ENCODE results near the gene CGRRF1.

Gene CGRRF1

DNA sequence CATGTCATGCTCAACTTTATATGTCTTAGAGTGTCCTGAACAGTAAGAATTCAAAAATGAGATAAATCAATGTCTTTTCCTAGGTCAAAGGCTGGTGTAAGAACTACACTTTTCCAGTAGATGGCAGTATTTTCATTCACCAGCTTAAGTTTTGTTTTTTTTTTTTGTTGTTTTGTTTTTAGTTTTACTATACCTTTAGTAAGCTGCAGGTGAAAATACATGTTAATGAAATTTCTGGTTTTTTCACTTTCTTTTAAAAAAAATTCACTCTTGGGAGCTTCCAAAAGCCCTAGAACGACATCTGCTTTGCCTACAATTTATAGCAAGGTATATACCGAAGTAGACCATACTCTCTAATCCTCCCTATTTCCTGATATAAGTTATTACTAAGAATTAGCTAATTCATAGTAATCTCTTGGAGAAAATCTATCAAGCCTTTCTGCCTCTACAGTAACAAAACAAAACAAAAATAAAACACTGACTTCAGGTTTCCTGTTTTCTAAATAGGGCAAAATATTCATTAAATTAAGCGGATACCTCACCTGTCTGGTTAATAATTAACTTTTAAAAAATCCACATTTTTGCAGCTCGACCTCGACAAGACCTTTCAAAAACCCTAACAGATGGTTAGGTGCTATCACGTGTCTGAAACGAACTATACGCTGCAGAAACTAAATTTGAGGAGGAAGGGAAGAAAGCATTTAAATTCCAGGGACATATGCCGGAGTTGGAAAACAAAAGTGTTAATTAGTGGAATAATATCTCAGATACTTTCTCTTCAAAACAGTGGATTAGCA lies 54.6 kb downstream of the CGRRF1 start:
- in situ Hi-C loops (cut with MboI; ENCODE audit: low pct_unique_long_range_greater_than_20kb, low sequenced_read_pairs, unreplicated experiment) = no loop called here
- peak; percentile 61 for DNase-seq (ENCODE audit: low spot score)
- TF ChIP-seq, protein P1, sequence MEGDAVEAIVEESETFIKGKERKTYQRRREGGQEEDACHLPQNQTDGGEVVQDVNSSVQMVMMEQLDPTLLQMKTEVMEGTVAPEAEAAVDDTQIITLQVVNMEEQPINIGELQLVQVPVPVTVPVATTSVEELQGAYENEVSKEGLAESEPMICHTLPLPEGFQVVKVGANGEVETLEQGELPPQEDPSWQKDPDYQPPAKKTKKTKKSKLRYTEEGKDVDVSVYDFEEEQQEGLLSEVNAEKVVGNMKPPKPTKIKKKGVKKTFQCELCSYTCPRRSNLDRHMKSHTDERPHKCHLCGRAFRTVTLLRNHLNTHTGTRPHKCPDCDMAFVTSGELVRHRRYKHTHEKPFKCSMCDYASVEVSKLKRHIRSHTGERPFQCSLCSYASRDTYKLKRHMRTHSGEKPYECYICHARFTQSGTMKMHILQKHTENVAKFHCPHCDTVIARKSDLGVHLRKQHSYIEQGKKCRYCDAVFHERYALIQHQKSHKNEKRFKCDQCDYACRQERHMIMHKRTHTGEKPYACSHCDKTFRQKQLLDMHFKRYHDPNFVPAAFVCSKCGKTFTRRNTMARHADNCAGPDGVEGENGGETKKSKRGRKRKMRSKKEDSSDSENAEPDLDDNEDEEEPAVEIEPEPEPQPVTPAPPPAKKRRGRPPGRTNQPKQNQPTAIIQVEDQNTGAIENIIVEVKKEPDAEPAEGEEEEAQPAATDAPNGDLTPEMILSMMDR (IDR thresholded peaks at IDR 0.05; ENCODE audit: extremely low read depth, insufficient read depth, missing control alignments) = peak; percentile 66

DNA sequence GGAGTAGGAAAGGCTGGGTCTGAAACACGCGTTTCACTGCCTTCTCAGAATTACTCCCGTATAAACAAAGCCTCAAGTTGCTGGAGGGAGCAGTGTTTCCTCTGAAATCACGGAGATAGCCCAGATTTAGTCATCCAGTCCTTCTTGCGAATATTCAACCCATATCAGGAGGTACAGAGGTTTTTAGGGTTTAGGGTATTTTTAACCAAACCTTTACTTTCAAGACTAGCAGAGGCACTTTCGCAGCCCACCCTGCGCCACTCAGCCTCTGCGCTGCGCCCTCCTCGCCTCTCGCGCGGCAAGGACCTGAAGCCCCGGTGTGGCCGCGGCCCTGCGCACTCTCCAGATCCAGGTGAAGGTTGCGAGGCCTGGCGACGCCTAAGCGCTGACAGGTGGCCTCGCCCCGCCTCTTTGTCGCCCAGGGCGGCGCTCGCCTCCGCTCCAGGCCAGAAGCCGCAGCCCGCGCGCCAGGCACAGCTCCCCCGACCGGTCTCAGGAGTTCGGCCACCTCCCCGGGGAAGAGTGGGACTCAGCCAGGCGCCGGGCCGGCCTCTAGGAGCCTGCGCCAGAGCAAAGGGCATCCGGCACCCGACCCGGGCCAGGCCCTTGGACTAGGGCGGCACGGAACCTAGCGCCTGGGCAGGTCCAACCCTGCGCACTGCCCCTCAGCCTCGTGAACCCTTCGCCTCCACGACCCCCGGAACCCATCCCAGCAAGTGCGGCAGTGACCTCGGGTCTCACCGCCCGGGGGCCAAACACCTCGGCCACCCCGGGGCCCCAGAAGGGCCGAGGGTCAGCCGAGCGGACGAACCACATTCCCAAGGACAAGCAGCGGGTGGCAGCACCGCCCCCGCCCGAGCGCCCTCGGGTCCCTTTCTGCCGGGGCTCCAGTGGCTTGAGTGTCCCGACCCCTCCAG lies 55.4 kb downstream of the CGRRF1 start:
- TF ChIP-seq, protein P1 (IDR thresholded peaks at IDR 0.05; ENCODE audit: extremely low read depth, insufficient read depth, missing control alignments) = peak; percentile 26
- in situ Hi-C loops (cut with MboI; ENCODE audit: low pct_unique_long_range_greater_than_20kb, low sequenced_read_pairs, unreplicated experiment) = no loop called here
- peak; percentile 78 for DNase-seq (ENCODE audit: low spot score)

DNA sequence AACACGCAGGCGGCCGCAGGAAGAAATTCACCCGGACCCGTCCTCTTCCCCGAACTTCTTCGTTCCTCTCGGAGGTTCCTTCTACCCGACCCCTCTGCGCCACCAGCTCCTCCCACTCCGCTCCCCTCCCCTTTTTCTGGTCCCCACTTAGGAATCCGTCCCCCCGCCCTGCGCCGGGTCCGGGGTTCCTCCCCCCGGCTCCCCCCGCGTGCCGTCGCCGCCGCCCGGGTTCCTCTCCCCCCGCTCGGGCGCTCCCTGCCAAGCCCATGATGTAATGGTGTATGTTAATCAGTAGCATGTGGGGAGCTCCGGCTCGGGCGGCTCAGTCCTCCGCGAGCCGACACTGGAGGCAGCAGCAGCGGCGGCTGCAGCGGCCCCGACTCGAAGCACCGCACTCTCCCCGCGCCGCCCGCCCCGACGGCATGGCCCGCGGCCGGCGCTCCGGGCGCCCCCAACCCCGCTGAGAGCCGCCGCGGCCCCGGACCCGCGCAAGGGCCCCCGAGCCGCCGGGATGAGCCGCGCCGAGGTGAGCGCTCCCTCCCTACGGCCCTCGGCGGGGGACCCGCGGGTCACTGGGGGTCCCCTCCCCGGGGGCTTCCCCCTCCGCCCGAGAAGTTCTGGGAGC lies 56.2 kb downstream of the CGRRF1 start:
- peak; percentile 91 for DNase-seq (ENCODE audit: low spot score)

GRCh38 chr14:54566410-54567223 lies 56.9 kb downstream of the CGRRF1 start, which contains the start of gene SAMD4A:
SAMD4A (plus strand) TSS chr14:54567128; CDS start chr14:54567917, 789 bp downstream.
- in situ Hi-C loops (cut with MboI; ENCODE audit: low pct_unique_long_range_greater_than_20kb, low sequenced_read_pairs, unreplicated experiment) = no loop called here
- TF ChIP-seq, protein P1 (IDR thresholded peaks at IDR 0.05; ENCODE audit: extremely low read depth, insufficient read depth, missing control alignments) = peak; percentile 42
- DNase-seq (ENCODE audit: low spot score) = peak; percentile 83

More for the DNA sequence above, 56.2 kb downstream of the CGRRF1 start:
- in situ Hi-C loops (cut with MboI; ENCODE audit: low pct_unique_long_range_greater_than_20kb, low sequenced_read_pairs, unreplicated experiment) = no loop called here
- TF ChIP-seq, protein P1 (IDR thresholded peaks at IDR 0.05; ENCODE audit: extremely low read depth, insufficient read depth, missing control alignments) = no peak

DNA sequence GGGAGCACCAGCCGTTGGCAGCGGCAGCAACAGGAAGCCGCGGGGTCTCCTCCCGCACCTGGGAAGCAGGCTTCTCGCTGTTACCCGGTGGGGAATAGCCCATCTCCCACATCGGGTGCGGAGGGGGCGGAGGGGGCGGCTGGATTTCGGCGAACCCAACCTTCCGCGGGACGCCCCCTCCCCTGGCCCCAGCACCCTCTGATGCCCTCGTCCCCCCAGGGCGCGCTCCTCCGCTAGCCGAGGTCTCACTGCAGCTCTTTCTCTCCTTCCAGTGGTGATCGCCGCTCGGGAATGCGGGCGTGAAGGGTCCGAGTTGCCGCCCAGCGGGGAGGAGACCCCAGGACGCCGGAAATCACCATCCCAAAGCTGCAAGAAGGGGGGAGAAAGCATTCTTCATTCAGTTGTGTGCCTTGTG lies 57.5 kb downstream of the CGRRF1 start:
- DNase-seq (ENCODE audit: low spot score) = no peak
- in situ Hi-C loops (cut with MboI; ENCODE audit: low pct_unique_long_range_greater_than_20kb, low sequenced_read_pairs, unreplicated experiment) = no loop called here
- TF ChIP-seq, protein P1 (IDR thresholded peaks at IDR 0.05; ENCODE audit: extremely low read depth, insufficient read depth, missing control alignments) = no peak
